IPS-NIHi7 (cell line): ENCODE measurements around the gene TTC1.
A peak's percentile ranks its signal among the peaks of the same experiment; 100 is the strongest.
"Not testable (repeated sequence)": the region's sequence is repeated elsewhere in the genome, so short reads cannot be mapped to it uniquely, and the experiment has no call there.

Experiments
- DNase-seq: peaks from one replicate; pipeline ENCODE4 v3.0.0; 2012; ENCODE audit warnings: mixed read lengths; ENCODE audit errors: extremely low spot score

Gene TTC1

GRCh38 chr5:160008877-160009590 is at the start of gene TTC1:
TTC1 (plus strand) TSS chr5:160009139; CDS start chr5:160010529, 1,390 bp downstream.
- peak; percentile 96 for DNase-seq

- no peak for DNase-seq
Observed at GRCh38 chr5:159961176-159962160, 47.5 kb upstream of the TTC1 start.

DNA sequence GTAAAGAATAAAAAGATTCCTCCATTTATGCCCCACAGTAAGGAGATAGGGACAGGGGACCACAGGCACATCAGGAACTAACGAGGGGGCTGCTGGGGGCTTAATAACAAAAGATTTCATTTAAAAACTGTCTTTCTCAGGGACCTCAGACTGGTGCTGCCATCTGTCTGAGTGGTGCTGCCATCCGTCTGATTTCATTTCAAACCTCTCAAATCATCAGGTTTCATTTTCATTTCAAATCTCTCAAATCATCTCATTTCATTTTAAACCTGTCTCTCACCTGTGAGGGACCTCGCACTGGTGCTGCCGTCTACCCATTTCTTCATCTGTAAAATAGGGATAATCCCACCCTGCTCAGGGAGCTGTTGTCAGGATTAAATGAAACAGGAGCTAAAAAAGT is 46.7 kb upstream of the TTC1 start:
- DNase-seq, result no peak

DNA sequence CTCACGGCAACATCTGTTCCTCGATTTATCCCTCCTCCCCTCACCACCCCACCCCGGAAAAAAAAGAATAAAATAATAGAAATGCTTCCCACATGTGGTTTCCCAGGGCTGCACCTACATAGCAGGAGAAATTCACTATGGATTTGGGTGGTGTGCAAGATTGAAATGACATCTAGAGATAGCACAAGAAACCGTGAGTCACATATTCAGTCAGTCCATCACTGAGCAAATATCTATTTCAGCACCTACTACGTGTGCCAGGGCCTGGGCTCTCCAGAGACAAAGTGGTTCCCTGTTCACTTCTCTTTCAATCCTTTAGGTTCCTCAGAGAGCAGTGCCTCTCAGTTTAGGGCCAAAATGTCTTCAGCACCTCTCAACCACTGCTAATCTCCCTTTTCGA is 45.0 kb upstream of the TTC1 start:
- DNase-seq, result no peak

GRCh38 chr5:159965031-159965837 is 43.7 kb upstream of the TTC1 start:
- DNase-seq, result peak; percentile 85

DNA sequence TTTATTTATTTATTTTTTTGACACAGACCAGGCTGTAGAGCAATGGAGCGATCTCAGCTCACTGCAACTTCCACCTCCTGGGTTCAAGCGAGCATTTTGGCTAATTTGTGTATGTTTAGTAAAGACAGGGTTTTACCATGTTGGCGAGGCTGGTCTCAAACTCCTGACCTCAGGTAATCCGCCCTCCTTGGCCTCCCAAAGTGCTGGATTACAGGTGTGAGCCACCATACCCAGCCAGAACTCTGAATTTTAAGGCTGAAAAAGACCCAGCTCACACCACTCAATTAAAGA is 43.2 kb upstream of the TTC1 start:
- not testable (repeated sequence) for DNase-seq

DNA sequence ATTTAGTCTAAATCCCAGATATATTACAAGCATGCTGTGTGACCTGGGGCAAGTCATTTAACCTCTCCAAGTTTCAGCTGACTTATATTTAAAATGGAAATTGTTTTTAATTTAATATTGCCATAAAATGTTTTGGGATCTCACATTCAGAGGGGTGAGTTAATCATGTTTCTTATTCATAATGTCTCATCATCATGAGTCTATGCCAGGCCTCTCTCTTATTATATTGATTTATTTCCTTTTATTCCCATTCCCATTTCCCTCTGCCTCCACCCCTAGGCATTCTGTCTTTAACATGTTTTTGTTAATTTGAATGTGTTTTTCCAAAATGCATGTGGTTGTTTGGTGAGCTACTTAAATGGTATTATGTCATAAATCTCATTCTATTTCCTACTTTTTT is 39.0 kb upstream of the TTC1 start:
- no peak for DNase-seq

- no peak for DNase-seq
Observed at GRCh38 chr5:159971038-159971437, 37.9 kb upstream of the TTC1 start.

DNA sequence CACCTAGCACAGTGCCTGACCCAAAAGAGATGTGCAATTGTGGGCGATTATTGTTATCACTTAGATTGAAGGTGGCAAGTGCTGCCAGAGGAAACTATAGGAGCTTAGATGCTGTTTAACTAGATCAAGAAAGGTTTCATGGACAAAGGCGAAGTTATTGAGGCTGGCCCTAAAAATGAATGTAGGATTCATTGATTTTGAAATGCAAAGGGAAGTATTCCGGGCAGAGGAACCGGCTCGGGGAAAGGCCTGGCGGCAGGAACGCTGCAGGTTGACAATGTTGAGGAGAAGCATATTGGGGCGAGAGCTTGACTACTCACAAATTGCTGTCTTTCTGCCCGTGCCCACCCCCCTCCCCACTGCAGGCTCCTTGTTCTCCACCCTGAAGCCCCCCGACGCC is 37.4 kb upstream of the TTC1 start:
- no peak for DNase-seq

- DNase-seq, result peak; percentile 57
Observed at GRCh38 chr5:159971931-159972461, 36.9 kb upstream of the TTC1 start.

- peak; percentile 27 for DNase-seq
Observed at GRCh38 chr5:159972538-159973362, 36.2 kb upstream of the TTC1 start.

DNA sequence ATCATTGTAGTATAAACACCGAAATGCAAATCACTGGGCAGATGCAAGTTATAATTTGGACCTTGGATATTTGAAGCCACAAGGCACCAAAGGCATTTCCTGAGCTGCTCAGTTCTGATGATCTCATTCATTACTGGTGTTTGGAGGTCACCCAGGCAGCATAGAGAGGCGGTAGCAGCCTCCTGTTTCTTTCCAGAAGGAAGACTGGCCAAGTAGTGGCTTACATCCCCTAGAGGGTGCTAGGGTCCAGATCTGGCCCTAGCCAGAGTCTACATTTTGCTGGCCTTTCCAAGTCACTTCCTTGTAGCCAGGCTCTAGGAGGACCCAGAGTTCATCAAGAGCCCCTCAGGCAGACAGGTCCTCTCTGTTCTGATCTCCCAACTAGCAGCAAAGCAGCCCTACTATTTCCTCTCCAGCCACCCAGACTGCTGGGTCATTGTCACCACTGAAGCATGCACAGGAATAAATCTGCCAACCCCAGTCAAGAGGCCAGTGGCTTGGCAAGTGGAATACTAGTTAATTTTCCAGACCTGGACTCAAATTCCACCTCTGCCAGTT is 33.4 kb upstream of the TTC1 start:
- DNase-seq, result peak; percentile 45

DNA sequence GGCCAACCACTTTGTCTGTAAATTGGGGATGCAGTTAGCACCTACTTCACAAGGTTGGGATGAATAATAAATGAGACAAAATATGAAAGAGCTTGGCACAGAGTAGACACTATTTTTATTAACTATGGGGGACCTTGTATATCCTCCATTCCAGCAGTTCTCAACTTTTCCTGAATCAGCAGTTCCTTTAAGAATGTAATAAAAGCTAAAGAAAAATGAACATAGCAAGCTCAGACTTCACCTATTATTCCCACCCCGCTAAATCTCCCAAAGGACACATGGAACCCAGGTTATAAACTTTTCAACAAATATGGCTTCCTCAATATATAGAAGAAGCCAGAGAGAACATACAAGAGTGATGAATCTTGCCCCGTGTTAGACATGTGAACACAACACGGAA is 32.0 kb upstream of the TTC1 start:
- no peak for DNase-seq

DNA sequence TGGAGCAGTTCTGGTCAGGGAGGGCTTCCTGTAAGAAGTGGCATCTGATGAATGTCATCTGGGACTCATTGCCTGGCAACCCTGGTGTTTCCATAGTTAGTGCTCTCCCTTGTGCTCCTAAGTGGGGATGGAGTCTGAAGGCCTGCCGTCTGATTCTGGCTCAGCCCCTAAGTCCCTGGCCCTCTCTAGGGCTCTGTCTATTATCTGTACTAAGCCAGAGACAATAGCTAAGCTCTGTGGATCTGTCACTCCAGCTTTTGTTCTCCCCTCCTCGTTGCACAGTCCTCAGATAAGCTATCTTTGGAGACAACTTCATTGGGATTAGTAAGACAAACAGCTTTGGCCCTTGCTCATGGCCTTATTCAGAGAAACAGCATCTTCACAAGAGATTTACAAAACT is 30.6 kb upstream of the TTC1 start:
- no peak for DNase-seq

DNA sequence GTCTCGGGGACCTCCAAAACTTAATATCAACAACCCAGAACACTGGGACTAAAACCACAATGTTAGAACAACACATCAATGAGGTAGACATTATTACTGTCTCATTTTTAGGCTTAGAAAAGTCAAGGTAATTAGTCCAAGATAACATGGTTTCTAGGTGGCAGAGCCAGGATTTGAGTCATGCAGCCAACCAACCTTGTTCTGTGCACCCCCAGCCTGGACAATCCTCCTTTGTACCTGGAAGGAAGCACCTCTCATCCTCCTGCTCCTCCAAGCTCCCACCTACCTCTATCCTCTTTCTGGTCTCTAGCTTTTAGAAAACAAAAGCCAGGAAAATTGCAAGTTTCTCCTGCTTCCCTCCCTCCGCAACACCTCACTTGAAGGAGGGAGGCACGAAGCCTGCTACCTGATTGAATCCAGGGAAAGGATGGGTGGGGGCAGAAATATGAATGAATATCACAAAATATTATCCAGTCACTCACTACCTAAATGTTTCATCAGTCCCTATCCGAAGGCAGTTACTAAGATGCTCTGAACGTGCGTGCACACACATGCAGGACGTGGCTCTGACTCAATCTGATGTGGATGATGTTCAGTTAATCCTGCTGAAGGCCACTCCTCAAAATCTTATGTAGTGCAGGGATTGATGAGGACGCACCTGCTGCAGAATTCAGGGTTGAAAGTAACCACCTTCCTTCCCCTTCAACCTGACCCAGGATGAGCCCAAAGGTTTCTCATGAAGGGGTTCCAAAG is 26.3 kb upstream of the TTC1 start:
- DNase-seq, result no peak

GRCh38 chr5:159987031-159987674 is 21.8 kb upstream of the TTC1 start:
- peak; percentile 92 for DNase-seq

DNA sequence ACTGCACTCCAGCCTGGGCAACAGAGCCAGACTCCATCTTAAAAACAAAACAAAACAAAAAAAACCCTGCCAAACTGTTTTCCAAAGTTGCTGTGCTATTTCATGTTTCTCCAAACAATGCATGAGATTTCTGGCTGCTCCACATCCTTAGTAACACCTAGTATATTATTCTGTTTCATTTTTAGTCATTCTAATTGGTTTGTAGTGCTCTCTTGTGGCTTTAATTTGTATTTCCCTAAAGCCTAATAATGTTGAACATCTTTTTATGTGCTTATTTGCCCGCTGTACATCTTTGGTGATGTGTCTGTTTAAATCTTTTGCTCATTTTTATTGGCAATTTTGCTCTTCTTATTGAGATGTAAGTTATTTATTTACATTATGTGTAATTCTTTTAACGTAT is 18.4 kb upstream of the TTC1 start:
- no peak for DNase-seq

GRCh38 chr5:159992566-159992965 is 16.4 kb upstream of the TTC1 start:
- DNase-seq, result no peak

DNA sequence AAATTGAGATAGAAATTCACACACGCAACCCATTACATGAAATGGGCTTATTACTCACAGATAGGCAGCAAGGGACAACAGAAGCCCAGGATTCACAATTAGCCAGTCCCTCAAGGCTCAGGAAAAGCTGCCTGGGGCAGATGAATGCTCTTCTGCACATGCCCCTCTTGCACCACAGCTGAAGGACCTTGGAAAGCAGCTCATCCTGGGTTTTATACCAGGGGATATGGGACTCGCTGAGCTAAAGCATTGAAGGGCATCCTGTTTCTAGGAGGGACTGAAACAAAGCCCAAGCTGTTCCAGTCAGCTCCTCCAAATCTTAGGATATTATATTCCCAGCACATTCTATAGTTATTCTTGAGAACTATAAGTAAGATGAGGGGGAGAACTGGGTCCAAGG is 15.7 kb upstream of the TTC1 start:
- DNase-seq, result no peak

- DNase-seq, result no peak
Observed at GRCh38 chr5:159995907-159996306, 13.0 kb upstream of the TTC1 start.
